ENCODE results near the gene GINM1.

GINM1 gene

GRCh38 chr6:149600508-149600907 lies 34.3 kb downstream of the GINM1 start:
- no peak for DNase-seq (ENCODE audit: low spot score)

GRCh38 chr6:149608381-149608982 lies 42.3 kb downstream of the GINM1 start:
- no peak for DNase-seq (ENCODE audit: low spot score)

GRCh38 chr6:149614337-149614736 lies 48.2 kb downstream of the GINM1 start:
- no peak for DNase-seq (ENCODE audit: low spot score)

- DNase-seq (ENCODE audit: low spot score) = no peak
Measured at GRCh38 chr6:149615805-149616204, 49.6 kb downstream of the GINM1 start.

- DNase-seq (ENCODE audit: low spot score) = no peak
Measured at GRCh38 chr6:149627672-149628071, 61.5 kb downstream of the GINM1 start.

- DNase-seq (ENCODE audit: low spot score) = no peak
Measured at GRCh38 chr6:149628875-149629510, 62.8 kb downstream of the GINM1 start.

- DNase-seq (ENCODE audit: low spot score) = no peak
Measured at GRCh38 chr6:149634315-149634714, 68.1 kb downstream of the GINM1 start.

GRCh38 chr6:149636124-149636523 lies 69.9 kb downstream of the GINM1 start:
- DNase-seq (ENCODE audit: low spot score) = no peak

Data from CD4-positive, alpha-beta T cell treated with Interleukin-6 at 100 ng/mL for 8 hours (primary cell).